HG03432 (cell line): ENCODE measurements around the gene ERLEC1.
"Not testable (repeated sequence)": the region's sequence is repeated elsewhere in the genome, so short reads cannot be mapped to it uniquely, and the experiment has no call there.

Experiments used
- ATAC-seq: cut with Tn5 transposase; IDR thresholded peaks from one replicate; pipeline ENCODE4 v1.9.1; 2021; ENCODE audit warnings: mild to moderate bottlenecking, moderate library complexity; ENCODE audit not compliant: unreplicated experiment

The ERLEC1 gene

DNA sequence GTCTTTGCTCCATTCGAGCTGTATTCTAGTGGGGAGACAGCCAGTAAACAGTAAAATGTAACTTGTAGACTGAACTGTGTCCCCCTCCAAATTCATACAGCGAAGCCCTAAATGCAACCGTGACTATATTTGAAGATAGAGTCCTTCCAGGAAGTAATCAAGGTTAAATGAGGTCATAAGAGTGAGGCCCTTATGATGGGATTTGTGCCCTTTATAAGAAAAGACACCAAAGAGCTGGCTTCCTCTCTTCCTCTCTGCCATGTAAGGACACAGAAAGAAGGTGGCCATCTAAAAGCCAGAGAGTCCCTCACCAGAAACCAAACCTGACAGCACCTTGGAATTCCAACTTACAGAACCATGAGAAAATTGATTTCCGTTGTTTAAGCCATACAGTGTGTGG, 41.5 kb downstream of the ERLEC1 start:
- no peak for ATAC-seq

DNA sequence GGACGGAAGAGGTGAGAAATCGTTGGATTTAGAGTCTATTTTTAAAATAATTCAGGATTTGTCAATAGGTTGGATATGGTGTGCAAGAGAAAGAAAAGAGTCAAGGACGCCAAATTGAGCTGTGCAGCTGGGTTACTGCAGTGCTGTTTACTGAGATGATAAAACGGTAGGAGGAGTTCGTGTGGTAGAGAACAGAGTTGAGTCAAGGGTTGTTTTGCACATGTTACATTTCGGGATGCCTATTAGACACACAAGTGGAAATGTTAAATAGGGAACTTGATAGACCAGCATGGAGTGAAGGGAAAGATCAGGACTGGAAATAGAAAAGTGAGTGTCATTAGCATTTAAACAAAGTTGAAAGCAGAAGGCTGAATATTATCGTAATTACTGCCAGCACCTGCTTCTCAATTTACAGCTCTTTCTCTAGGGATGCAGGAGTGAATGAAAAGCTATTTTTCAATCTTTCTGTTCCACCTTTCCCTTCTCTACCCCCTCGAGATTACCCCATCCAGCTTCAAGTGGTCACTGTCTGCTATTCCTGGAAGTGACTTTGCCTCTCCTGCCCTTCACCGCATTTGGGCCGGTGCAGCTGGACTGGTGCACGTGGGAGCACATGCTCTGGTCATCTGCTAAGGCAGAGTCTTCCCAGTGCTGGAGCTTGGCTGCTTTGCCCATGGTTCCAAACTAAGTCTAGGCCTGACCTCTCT, 42.6 kb downstream of the ERLEC1 start:
- no peak for ATAC-seq

DNA sequence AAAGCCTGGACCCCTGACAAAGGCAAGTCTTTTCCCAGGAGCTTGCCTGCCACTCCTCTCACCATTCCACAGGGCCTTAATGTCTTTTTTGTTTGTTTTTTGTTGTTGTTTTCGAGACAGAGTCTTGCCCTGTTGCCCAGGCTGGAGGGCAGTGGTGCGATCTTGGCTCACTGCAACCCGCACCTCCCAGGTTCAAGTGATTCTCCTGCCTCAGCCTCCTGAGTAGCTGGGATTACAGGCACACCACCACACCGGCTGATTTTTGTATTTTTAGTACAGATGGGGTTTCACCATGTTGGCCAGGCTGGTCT, 43.1 kb downstream of the ERLEC1 start:
- not testable (repeated sequence) for ATAC-seq

DNA sequence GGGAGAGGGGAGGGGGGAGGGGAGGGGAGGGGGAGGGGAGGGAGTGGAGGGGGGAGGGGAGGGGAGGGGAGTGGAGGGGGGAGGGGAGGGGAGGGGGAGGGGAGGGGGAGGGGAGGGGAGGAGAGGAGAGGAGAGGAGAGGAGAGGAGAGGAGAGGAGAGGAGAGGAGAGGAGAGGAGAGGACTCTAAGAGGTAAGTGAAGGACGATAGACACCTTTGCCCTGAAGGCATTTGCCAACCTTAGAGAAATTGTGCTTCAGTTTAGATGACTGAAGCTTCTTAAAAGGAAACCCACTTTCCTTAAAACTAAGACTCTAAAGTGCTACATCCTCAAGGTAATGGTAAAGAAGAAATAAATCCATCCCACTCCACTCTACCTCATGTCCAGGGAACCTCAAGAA, 53.7 kb downstream of the ERLEC1 start:
- no peak for ATAC-seq

DNA sequence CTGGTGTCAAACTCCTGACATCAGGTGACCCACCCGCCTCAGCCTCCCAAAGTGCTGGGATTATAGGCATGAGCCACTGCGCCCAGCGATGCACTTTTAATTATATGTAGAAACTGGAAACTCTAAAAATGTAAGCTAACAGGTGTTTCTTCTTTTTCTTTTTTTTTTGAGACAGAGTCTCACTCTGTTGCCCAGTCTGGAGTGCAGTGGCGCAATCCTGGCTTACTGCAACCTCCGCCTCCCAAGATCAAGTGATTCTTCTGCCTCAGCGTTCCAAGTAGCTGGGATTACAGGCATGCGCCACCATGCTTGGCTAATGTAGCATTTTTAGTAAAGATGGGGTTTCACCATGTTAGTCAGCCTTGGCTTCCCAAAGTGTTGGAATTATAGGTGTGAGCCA, 54.8 kb downstream of the ERLEC1 start:
- ATAC-seq = not testable (repeated sequence)

DNA sequence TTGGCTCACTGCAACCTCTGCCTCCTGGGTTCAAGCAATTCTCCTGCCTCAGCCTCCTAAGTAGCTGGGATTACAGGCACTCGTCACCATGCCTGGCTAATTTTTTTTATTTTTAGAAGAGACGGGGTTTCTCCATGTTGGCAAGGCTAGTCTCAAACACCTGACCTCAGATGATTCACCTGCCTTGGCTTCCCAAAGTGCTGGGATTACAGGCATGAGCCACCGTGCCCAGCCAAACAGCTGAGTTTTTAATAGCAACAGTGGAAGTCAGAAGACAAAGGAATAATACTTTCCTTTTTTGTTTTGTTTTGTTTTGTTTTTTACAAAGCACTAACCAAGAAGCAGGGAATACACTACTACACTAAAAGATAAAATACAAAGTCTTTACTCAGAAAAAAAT, 56.0 kb downstream of the ERLEC1 start:
- no peak for ATAC-seq

DNA sequence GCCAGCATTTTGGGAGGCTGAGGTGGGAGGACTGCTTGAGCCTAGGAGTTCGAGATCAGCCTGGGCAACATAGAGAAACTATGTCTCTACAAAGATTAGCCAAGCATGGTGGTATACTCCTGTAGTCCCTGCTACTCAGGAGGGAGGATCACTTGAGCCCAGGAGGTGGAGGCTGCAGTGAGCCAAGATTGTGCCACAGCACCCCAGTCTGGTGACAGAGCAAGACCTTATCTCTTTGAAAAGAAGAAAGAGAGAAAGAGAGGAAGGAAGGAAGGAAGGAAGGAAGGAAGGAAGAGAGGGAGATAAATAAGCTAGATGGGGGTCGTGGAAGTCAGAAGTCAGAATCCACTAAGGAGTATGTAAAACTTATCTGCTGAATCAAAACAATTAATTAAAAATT, 56.8 kb downstream of the ERLEC1 start:
- ATAC-seq = no peak

DNA sequence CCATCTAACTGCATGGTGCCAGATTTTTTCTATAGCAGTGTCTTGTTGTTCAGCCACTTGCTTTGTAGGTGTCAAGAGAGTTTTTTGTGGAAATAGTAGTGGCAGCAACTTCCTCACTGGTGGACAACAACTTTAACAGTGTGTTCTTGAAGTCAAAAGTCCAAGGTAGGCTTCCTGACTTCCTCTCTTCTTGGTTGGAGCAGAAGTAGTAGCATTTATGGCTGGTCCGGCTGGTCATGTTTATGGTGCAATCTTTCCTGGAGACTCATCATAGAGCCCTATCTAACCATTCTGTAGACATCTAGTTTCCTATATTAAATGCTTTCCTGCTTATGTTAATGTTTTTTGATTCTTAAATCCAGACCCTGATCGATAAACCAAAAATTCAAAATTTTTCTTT, 61.2 kb downstream of the ERLEC1 start:
- ATAC-seq = no peak

DNA sequence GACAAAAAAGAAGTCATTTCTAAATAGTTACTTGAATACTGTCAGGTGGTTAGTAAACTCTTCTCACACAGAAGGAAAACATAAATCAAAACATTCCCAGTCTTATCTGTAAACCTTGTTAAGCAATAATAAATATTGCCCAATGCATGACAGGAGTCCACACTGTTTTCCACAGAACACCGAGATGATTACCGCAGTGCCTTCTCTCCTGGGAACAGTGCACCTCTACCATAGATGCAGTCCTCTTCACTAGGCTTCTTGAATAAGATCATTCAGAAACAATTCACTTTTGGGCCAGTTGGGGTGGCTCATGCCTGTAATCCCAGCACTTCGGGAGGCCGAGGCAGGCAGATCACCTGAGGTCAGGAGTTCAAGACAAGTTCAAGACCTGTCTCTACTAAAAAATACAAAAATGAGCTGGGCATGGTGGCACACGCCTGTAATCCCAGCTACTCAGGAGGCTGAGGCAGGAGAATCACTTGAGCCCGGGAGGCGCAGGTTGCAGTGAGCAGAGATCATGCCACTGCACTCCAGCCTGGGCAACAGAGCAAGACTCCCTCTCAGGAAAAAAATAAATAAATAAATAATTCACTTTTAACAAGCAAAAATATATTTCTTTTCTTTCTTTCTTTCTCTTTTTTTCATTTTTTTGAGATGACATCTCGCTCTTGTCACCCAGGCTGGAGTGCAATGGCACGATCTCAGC, 64.4 kb downstream of the ERLEC1 start:
- not testable (repeated sequence) for ATAC-seq

DNA sequence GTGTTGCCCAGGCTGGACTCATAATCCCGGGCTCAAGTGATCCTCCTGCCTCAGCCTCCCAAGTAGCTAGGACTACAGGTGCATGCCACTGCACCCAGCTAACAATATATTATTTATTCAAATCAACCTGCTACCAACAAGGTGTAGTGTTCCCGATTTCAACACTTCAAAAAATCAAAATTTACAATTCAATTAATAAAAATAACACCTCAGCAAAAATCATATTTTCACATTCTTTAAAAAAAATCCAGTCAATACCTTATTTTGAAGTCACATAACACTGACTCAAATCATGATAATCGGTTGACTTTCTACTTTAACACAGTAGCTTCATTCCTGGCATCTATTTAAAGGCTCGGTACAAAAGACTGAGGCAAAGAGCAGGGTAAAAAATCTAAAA, 65.7 kb downstream of the ERLEC1 start:
- no peak for ATAC-seq

DNA sequence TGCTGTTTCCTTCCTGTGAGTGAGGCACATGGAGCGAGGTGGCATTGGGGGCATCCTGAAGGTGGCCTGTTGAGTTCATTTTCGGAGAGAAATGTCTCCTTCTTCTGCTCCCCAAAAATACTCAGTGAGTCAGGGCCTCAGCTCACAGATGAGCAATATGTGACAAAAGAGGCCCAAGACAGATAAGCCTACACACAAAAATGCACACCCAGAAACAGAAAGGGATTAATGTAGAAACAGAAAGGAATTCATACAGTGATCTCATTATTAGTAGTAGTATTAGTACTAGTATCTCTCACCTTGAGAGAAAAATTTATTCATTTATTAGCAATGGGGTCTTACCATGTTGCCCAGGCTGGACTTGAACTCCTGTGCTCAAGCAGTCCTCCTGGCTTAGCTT, 67.8 kb downstream of the ERLEC1 start:
- no peak for ATAC-seq

DNA sequence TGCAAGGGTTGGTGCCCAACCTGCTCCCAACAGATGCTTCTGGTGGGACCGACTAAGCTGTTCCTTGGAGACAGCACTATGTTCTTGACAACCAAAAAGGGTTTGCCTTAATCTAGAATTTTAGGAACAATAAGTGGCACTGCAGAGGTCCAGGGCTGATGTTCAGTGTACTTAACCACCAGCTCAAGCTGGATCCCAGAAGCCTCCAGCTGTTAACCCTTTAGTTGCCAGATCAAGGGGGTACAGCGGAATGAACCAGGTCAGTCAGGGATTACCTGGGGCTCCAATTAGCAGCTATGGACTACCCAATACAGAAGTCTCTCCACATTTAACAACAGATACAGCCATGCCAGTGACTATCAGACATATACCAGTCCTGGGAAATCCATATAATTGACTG, 69.4 kb downstream of the ERLEC1 start:
- ATAC-seq = no peak

DNA sequence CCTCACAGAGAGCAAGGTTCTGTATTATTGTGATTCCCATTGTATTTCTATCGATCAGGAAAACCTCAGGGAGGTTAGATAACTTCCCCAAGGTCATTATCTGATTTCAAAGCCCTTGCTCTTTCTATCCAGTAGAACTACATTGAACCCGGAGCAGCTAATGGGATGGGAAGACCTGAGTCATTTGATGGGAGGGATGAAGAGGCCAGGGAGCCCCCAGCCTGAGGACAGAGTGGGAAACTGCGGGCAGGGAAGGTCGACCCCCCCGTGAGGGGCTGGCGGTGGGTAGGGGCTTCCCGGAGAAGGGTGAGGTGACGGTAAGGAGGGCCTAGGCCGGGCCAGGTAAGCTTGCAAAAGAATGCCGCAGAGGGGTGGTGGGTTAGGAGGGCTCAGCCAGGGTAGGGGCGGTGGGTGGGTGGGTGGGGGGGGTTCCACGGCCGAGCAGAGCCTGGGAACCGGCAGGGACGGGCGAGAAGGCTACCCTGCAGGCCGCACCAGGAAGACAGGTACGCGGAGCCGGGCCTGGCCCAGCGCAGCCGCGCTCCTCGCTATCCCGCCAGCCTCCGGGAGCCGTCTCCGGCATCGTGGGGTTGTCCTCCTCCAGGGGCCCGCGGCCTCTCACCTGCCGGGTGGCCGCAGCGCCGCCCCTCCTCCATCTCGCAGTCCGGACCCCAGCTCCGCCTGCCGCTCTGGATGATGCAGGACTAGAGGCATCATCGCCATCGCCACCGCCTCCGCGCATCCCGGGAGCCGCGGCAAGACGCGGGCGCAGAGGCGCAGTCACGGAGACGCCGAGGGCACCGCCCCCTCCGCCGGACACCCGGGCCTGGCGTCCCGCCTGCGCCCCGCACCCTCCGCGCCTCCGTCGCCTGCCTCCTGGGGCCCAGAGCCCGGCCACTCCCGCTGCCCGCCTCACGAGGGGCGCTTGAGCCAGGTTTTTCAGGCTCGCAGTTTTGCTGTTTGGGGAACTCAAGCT, 72.7 kb downstream of the ERLEC1 start, which contains the start of gene GPR75:
GPR75 (minus strand) TSS at position 762 of the 976 bp plus-strand sequence. CDS start 5,211 bp downstream, outside the sequence.
- ATAC-seq = no peak

DNA sequence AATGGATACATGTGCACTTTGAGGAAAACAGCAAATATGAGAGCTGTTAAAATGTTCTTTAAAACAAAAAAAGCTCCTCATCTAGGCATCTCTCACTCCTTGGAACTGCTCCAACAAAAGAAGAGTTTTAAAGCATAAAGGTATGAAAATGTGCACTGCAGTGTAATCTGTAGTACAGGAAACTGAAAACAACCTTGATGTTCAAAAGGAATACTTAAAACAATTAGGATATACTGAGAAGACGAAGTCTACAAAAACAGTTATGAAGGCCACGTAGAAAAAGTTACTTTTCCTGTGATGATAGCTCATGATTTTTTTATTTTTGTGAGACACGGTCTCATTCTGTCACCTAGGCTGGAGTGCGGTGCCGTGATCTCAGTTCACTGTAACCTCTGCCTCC, 75.0 kb downstream of the ERLEC1 start:
- no peak for ATAC-seq

DNA sequence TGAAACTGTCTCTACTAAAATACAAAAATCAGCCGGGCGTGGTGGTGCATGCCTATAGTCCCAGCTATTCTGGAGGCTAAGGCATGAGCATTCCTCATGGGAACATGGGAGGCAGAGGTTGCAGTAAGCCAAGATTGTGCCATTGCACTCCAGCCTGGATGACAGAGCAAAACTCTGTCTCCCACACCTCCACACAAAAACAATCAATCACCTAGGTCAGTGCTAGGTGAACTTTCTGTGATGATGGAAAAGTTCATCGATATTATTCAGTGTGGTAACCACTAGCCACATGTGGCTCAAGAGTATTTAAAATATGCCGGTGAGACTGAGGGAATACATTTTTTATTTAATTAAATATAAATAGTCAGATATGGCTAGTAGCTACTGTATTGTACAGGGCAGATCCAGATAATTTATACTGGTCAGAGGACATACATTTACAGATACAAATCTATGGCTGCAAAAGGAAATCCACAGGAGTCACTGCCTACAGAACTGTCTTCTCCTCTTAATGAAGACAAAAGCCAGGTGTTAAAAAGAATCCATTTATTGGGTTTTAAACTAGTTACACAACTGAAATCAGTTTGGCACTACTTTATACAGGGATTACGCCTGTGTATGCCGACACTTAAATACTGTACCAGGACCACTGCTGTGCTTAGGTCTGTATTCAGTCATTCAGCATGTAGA, 76.8 kb downstream of the ERLEC1 start:
- no peak for ATAC-seq

DNA sequence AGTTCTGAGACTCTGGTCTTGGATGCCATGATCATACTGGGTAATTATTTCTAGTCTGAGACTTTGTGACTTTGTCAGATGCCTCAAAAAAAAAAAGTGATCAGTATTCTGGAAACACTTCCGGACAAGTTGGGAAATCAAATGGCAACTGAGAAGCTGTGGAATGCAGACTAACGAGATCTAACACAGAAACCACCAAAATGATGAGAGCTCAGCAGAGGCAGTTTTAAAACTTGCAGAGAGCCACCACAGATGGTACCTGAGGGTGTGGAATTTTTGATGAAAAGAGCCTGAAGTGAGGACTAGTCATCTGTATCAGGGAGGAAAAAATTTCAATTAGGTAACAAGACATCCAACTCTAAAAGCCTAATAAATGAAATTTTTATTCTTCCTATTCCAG, 78.4 kb downstream of the ERLEC1 start:
- no peak for ATAC-seq

DNA sequence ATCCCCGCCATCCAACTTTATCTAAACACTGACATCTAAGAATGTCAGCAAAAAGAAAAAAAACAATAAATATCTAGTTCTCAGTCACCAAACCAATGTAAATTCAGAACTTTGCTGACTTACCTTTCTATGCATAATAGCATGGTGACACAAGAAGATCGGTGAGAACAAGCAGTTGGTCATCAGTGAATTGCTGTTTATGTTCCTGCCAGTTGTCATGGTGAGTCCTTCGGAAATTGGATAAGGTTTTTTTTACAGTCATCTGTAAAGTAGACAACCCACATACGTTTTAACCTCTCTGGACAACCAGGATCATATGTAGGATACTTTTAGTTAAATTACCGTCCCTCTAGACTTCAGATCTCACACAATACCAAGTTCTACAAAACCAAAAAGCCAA, 79.1 kb downstream of the ERLEC1 start:
- ATAC-seq = no peak

DNA sequence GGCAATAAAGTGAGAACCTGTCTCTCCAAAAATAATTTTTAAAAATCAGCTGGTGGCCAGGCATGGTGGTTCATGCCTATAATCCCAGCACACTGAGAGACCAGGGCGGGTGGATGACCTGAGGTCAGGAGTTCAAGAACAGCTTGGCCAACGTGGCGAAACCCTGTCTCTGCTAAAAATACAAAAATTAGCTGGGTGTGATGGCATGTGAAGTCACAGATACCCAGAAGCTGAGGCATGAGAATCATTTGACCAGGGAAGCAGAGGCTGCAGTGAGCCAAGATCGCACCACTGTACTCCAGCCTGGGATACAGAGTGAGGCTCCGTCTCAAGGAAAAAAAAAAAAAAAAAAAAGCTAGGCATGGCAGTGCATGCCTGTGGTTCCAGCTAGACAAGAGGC, 80.3 kb downstream of the ERLEC1 start:
- ATAC-seq = no peak

DNA sequence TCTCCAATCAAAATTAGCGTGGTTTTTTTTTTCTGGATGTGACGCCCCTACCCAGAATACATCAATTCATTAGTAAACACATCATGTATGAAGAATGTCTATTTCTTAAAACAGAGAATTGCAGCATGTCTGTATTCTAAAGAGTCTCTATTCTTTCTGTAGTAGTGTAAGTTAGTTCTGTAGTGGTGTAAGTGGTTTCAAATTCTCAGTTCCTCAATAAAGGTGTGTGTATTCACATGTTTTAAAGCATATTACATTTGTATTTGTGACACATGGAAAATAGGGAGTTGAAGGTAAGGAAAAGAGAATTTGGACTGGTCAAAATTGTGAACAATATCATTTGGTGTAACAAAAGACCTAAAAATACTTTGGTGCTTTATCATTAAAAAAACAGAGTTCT, 80.9 kb downstream of the ERLEC1 start:
- ATAC-seq = no peak
